ENCODE measurements around the gene CISD1. TPM values are rescaled to one million over a fixed set of nuclear protein-coding genes. Genes with fewer than 3 reads are reported as not detected.
"Not testable (repeated sequence)": the region's sequence is repeated elsewhere in the genome, so short reads cannot be mapped to it uniquely, and the experiment has no call there.

Gene CISD1
- total RNA-seq, 1 experiment from 2014 or later = 46.6 TPM

DNA sequence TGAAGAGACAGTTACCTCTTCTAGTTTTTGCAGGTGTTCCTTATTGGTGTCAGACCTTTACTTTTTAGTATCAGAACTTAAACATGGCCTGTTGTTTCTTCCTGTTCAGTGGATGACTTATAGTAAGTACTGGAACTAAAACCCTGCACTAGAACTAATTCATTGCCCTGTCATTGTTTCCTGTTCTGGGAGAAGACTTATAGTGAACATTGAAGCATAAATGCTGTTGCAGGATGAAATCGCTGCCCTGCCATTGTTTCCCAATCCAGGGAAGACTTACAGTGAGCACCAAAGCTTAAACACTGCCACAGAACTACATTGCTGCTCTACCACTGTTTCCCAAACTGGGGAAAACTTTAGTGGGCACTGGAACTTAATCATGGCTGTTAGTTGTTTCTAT is 14.3 kb upstream of the CISD1 start:
- Mint-ChIP-seq H3K9me3 (peaks cover 69% of the 10 kb centered on the region), H3K27me3 (ENCODE audit: low read depth) (peaks cover 9% of the 10 kb centered on the region), H3K27ac (no peak overlapping the region), H3K36me3 (peaks cover 66% of the 10 kb centered on the region), H3K4me3 (no peak overlapping the region), H3K4me1 (peaks cover 14% of the 10 kb centered on the region)
- DNase-seq (ENCODE audit: low spot score) = no peak
- CTCF ChIA-PET = no interaction called here
- ATAC-seq = no peak
- POLR2A ChIA-PET = no interaction called here
- TF ChIP-seq GRHL2 (CRISPR knock-in tag; IDR thresholded peaks at IDR 0.05; ENCODE audit: insufficient replicate concordance, severe bottlenecking) (no peak), ZBTB21 (CRISPR knock-in tag; IDR thresholded peaks at IDR 0.05; ENCODE audit: borderline replicate concordance) (no peak), TEAD4 (CRISPR knock-in tag; IDR thresholded peaks at IDR 0.05) (no peak), ZNF263 (CRISPR knock-in tag; IDR thresholded peaks at IDR 0.05; ENCODE audit: low read depth) (no peak), ZNF425 (CRISPR knock-in tag; conservative IDR thresholded peaks at IDR 0.05) (no peak), SOX15 (CRISPR knock-in tag; IDR thresholded peaks at IDR 0.05) (no peak), CREB1 (CRISPR knock-in tag; IDR thresholded peaks at IDR 0.05) (no peak)
- TF ChIP-seq, protein P1, sequence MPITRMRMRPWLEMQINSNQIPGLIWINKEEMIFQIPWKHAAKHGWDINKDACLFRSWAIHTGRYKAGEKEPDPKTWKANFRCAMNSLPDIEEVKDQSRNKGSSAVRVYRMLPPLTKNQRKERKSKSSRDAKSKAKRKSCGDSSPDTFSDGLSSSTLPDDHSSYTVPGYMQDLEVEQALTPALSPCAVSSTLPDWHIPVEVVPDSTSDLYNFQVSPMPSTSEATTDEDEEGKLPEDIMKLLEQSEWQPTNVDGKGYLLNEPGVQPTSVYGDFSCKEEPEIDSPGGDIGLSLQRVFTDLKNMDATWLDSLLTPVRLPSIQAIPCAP (CRISPR knock-in tag; IDR thresholded peaks at IDR 0.05) = no peak
- TF ChIP-seq, protein P2, sequence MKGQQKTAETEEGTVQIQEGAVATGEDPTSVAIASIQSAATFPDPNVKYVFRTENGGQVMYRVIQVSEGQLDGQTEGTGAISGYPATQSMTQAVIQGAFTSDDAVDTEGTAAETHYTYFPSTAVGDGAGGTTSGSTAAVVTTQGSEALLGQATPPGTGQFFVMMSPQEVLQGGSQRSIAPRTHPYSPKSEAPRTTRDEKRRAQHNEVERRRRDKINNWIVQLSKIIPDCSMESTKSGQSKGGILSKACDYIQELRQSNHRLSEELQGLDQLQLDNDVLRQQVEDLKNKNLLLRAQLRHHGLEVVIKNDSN (CRISPR knock-in tag; IDR thresholded peaks at IDR 0.05) = no peak
- TF ChIP-seq, protein P3, sequence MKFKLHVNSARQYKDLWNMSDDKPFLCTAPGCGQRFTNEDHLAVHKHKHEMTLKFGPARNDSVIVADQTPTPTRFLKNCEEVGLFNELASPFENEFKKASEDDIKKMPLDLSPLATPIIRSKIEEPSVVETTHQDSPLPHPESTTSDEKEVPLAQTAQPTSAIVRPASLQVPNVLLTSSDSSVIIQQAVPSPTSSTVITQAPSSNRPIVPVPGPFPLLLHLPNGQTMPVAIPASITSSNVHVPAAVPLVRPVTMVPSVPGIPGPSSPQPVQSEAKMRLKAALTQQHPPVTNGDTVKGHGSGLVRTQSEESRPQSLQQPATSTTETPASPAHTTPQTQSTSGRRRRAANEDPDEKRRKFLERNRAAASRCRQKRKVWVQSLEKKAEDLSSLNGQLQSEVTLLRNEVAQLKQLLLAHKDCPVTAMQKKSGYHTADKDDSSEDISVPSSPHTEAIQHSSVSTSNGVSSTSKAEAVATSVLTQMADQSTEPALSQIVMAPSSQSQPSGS (CRISPR knock-in tag; IDR thresholded peaks at IDR 0.05; ENCODE audit: borderline replicate concordance, low read depth) = no peak

DNA sequence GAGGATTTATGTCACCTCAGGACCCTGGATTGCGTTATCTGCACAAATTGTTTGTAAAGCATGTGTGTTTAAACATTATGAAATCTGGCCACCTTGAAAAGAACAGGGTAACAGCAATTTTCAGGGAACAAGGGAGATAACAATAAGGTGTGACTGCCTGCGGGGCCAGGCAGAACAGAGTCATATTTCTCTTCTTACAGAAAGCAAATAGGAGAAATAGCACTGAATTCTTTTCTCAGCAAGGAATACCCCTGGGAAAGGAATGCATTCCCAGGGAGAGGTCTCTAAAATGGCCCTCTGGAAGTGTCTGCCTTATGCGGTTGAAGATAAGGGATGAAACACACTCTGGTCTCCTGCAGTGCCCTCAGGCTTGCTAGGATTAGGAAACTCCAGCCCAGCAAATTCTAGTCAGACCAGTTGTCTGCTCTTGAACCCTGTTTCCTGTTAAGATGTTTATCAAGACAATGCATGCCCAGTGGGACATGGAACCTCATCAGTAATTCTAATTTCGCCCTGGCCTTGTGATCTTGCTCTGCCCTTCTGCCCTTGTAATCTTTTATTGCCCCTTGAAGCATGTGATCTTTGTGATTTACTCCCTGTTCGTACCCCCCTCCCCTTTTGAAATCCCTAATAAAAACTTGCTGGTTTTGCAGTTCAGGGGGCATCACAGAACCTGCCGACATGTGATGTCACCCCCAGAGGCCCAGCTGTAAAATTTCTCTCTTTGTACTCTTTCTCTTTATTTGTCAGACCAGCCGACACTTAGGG is 12.8 kb upstream of the CISD1 start:
- not testable (repeated sequence) for H3K27ac Mint-ChIP-seq

DNA sequence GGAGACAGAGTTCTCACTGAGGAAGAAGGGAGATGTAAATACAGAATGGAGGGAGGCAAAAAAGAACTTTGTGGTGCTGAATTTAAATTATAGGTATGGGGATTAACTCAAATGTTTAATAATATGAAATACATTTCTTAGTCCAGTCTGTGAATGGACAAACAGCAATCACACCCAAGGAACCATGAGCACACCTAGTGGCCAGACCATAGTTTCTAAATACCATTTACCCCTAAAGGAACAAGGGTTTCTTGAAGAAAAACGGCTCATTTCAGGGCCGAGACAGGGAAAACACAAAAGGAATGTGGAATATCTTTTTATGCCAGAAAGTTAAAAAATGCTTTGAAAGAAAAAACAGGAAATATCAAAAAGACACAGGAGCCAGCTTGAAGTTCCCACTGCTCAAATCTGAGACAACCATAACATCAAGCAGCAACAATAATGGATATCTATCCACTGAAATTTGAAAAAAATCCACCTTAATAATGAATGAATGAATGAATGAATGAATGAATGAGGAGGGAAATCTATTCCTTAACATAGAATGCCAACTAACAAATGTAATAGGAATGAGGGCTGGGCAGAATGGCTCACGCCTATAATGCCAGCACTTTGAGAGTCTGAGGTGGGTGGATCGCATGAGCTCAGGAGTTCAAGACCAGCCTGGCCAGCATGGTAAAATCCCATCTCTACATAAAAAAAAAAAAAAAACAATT is 9.8 kb upstream of the CISD1 start:
- no peak for DNase-seq (ENCODE audit: low spot score)
- peaks cover 43% of the 10 kb centered on the region for H3K9me3 Mint-ChIP-seq
- peaks cover 47% of the 10 kb centered on the region for H3K36me3 Mint-ChIP-seq
- peaks cover 9% of the 10 kb centered on the region for H3K27me3 Mint-ChIP-seq (ENCODE audit: low read depth)
- ChIA-PET CTCF (no interaction called here), POLR2A (no interaction called here)
- ATAC-seq = no peak
- peaks cover 29% of the 10 kb centered on the region for H3K4me1 Mint-ChIP-seq
- TF ChIP-seq OVOL2 (CRISPR knock-in tag; IDR thresholded peaks at IDR 0.05; ENCODE audit: borderline replicate concordance) (no peak), NR2C2 (CRISPR knock-in tag; IDR thresholded peaks at IDR 0.05) (no peak), JAZF1 (CRISPR knock-in tag; IDR thresholded peaks at IDR 0.05) (no peak), ZNF671 (CRISPR knock-in tag; IDR thresholded peaks at IDR 0.05) (no peak), MLX (CRISPR knock-in tag; IDR thresholded peaks at IDR 0.05) (no peak), GRHL2 (CRISPR knock-in tag; IDR thresholded peaks at IDR 0.05; ENCODE audit: insufficient replicate concordance, severe bottlenecking) (no peak), ZNF219 (CRISPR knock-in tag; IDR thresholded peaks at IDR 0.05; ENCODE audit: borderline replicate concordance) (no peak), ZNF425 (CRISPR knock-in tag; conservative IDR thresholded peaks at IDR 0.05) (no peak)
- TF ChIP-seq, protein P4, sequence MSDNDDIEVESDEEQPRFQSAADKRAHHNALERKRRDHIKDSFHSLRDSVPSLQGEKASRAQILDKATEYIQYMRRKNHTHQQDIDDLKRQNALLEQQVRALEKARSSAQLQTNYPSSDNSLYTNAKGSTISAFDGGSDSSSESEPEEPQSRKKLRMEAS (CRISPR knock-in tag; IDR thresholded peaks at IDR 0.05) = no peak
- TF ChIP-seq, protein P5, sequence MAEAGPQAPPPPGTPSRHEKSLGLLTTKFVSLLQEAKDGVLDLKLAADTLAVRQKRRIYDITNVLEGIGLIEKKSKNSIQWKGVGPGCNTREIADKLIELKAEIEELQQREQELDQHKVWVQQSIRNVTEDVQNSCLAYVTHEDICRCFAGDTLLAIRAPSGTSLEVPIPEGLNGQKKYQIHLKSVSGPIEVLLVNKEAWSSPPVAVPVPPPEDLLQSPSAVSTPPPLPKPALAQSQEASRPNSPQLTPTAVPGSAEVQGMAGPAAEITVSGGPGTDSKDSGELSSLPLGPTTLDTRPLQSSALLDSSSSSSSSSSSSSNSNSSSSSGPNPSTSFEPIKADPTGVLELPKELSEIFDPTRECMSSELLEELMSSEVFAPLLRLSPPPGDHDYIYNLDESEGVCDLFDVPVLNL (CRISPR knock-in tag; IDR thresholded peaks at IDR 0.05; ENCODE audit: borderline replicate concordance, low read depth) = no peak
- no peak overlapping the region for H3K4me3 Mint-ChIP-seq
- H3K27ac Mint-ChIP-seq = no peak overlapping the region

More for the DNA sequence above, 12.8 kb upstream of the CISD1 start:
- peak; percentile 18 for DNase-seq (ENCODE audit: low spot score)
- ATAC-seq; POLR2A ChIA-PET; H3K27me3 Mint-ChIP-seq (ENCODE audit: low read depth); CTCF ChIA-PET; H3K4me3 Mint-ChIP-seq: not testable (repeated sequence)
- Mint-ChIP-seq H3K36me3 (peaks cover 66% of the 10 kb centered on the region), H3K9me3 (peaks cover 64% of the 10 kb centered on the region), H3K4me1 (peaks cover 13% of the 10 kb centered on the region)

All from WTC11 (cell line).